OCI-LY7 (cell line): ENCODE data around the gene IFRD2.

Experiments used
- CTCF ChIP-seq: fragments of 200-600 bp; sonication (generic); conservative IDR thresholded peaks from 2 replicates; pipeline ENCODE4 v1.5.1; 2014; ENCODE audit warnings: mild to moderate bottlenecking, antibody characterized with exemption, low read length, moderate library complexity, mixed read lengths
- EZH2phosphoT487 ChIP-seq: fragments of 200-600 bp; sonication (generic); IDR thresholded peaks from 2 replicates; pipeline ENCODE4 v1.6.1; 2018; ENCODE audit warnings: low read depth, borderline replicate concordance, mild to moderate bottlenecking, mixed run types, antibody characterized with exemption, low read length, moderate library complexity, mixed read lengths

- no peak for TF ChIP-seq EZH2phosphoT487
- no peak for TF ChIP-seq CTCF
Measured at GRCh38 chr3:50268276-50268675, 24.0 kb downstream of the IFRD2 start.
